SK-N-SH treated with all-trans-retinoic acid at 6 μM for 48 hours (cell line): Measurements from ENCODE around the gene DHCR7.

Experiments used
- ATAC-seq: fragments of 200-7000 bp; cut with Tn5 transposase; 3 replicates; pipeline ENCODE4 v1.9.1; 2020; ENCODE audit warnings: mild to moderate bottlenecking, moderate library complexity
- ARNTL ChIP-seq: fragments of 450-650 bp; formaldehyde crosslinking; IDR thresholded peaks from 2 replicates; pipeline ENCODE4 v1.5.0; 2020; ENCODE audit warnings: low read depth, mild to moderate bottlenecking, moderate library complexity, borderline replicate concordance
- BACH2 ChIP-seq: fragments of 250-450 bp; sonication (Bioruptor Pico); IDR thresholded peaks from 2 replicates; pipeline ENCODE4 v1.9.0; 2021; ENCODE audit warnings: mild to moderate bottlenecking, borderline replicate concordance
- CREB5 ChIP-seq: fragments of 250-450 bp; sonication (Bioruptor Pico); IDR thresholded peaks from 2 replicates; pipeline ENCODE4 v1.5.1; 2020; ENCODE audit warnings: low read depth, mild to moderate bottlenecking, moderate library complexity
- CSDC2 ChIP-seq: fragments of 250-450 bp; sonication (Bioruptor Pico); IDR thresholded peaks from 2 replicates; pipeline ENCODE4 v1.5.0; 2020; ENCODE audit warnings: mild to moderate bottlenecking, moderate library complexity
- ESRRG ChIP-seq: fragments of 250-450 bp; sonication (Bioruptor Pico); IDR thresholded peaks from 2 replicates; pipeline ENCODE4 v1.6.1; 2021; ENCODE audit warnings: mild to moderate bottlenecking
- GLIS3 ChIP-seq: fragments of 250-450 bp; sonication (Bioruptor Pico); IDR thresholded peaks from 2 replicates; pipeline ENCODE4 v1.5.0; 2020; ENCODE audit warnings: mild to moderate bottlenecking, moderate library complexity
- ISL1 ChIP-seq: fragments of 250-450 bp; sonication (Bioruptor Pico); IDR thresholded peaks from 2 replicates; pipeline ENCODE4 v2.1.2; 2022; ENCODE audit warnings: mild to moderate bottlenecking, moderate library complexity
- OSR1 ChIP-seq: fragments of 250-450 bp; sonication (Bioruptor Pico); IDR thresholded peaks from 2 replicates; pipeline ENCODE4 v1.8.0; 2022; ENCODE audit warnings: moderate library complexity, mild to moderate bottlenecking, inconsistent platforms
- POU6F1 ChIP-seq: fragments of 250-450 bp; sonication (Bioruptor Pico); IDR thresholded peaks from 2 replicates; pipeline ENCODE4 v1.8.0; 2021; ENCODE audit warnings: low read depth, mild to moderate bottlenecking, moderate library complexity, borderline replicate concordance
- PPARA ChIP-seq: fragments of 250-450 bp; sonication (Bioruptor Pico); IDR thresholded peaks from 2 replicates; pipeline ENCODE4 v1.5.0; 2020; ENCODE audit warnings: mild to moderate bottlenecking, borderline replicate concordance
- RARB ChIP-seq: fragments of 250-450 bp; sonication (Bioruptor Pico); IDR thresholded peaks from 2 replicates; pipeline ENCODE4 v1.8.0; 2021; ENCODE audit warnings: mild to moderate bottlenecking, moderate library complexity
- SNAI2 ChIP-seq: fragments of 250-450 bp; sonication (Bioruptor Pico); IDR thresholded peaks from 2 replicates; pipeline ENCODE4 v1.5.0; 2020; ENCODE audit warnings: mild to moderate bottlenecking, moderate library complexity
- TCF4 ChIP-seq: fragments of 250-450 bp; sonication (Bioruptor Pico); IDR thresholded peaks from 2 replicates; pipeline ENCODE4 v1.8.0; 2021; ENCODE audit warnings: mild to moderate bottlenecking, moderate library complexity, borderline replicate concordance
- TOX ChIP-seq: fragments of 250-450 bp; sonication (Bioruptor Pico); IDR thresholded peaks from 2 replicates; pipeline ENCODE4 v1.8.0; 2021; ENCODE audit warnings: mild to moderate bottlenecking, moderate library complexity, borderline replicate concordance
- ZC3H10 ChIP-seq: fragments of 250-450 bp; sonication (Bioruptor Pico); IDR thresholded peaks from 2 replicates; pipeline ENCODE4 v1.5.1; 2021; ENCODE audit warnings: mild to moderate bottlenecking, moderate library complexity
- ZFP3 ChIP-seq: fragments of 250-450 bp; sonication (Bioruptor Pico); IDR thresholded peaks from 2 replicates; pipeline ENCODE4 v1.5.0; 2020; ENCODE audit warnings: mild to moderate bottlenecking, moderate library complexity
- ZFP30 ChIP-seq: fragments of 450-650 bp; formaldehyde crosslinking; IDR thresholded peaks from 2 replicates; pipeline ENCODE4 v1.5.0; 2022; ENCODE audit warnings: mild to moderate bottlenecking, moderate library complexity
- ZNF8 ChIP-seq: fragments of 450-650 bp; formaldehyde crosslinking; IDR thresholded peaks from 2 replicates; pipeline ENCODE4 v1.5.0; 2020; ENCODE audit warnings: mild to moderate bottlenecking, moderate library complexity
- TF ChIP-seq, protein P1 (sequence below): fragments of 250-450 bp; sonication (Bioruptor Pico); IDR thresholded peaks from 2 replicates; pipeline ENCODE4 v1.5.0; 2020; ENCODE audit warnings: mild to moderate bottlenecking, moderate library complexity
- TF ChIP-seq, protein P2 (sequence below): fragments of 250-450 bp; sonication (Bioruptor Pico); IDR thresholded peaks from 2 replicates; pipeline ENCODE4 v1.8.0; 2020; ENCODE audit warnings: mild to moderate bottlenecking, moderate library complexity, borderline replicate concordance
- TF ChIP-seq, protein P3 (sequence below): fragments of 250-450 bp; sonication (Bioruptor Pico); IDR thresholded peaks from 2 replicates; pipeline ENCODE4 v1.5.1; 2021; ENCODE audit warnings: mild to moderate bottlenecking, moderate library complexity

DHCR7 gene

GRCh38 chr11:71388637-71389235 lies 59.5 kb downstream of the DHCR7 start:
- no peak for ATAC-seq
- TF ChIP-seq TOX (no peak), ZFP30 (CRISPR knock-in tag) (no peak), CREB5 (CRISPR knock-in tag) (no peak), ZC3H10 (no peak), ISL1 (CRISPR knock-in tag) (no peak), ARNTL (CRISPR knock-in tag) (no peak), RARB (CRISPR knock-in tag) (no peak), POU6F1 (no peak), CSDC2 (CRISPR knock-in tag) (no peak), BACH2 (CRISPR knock-in tag) (no peak), ZFP3 (no peak), OSR1 (CRISPR knock-in tag) (no peak), TCF4 (CRISPR knock-in tag) (no peak)
- TF ChIP-seq, protein P1, sequence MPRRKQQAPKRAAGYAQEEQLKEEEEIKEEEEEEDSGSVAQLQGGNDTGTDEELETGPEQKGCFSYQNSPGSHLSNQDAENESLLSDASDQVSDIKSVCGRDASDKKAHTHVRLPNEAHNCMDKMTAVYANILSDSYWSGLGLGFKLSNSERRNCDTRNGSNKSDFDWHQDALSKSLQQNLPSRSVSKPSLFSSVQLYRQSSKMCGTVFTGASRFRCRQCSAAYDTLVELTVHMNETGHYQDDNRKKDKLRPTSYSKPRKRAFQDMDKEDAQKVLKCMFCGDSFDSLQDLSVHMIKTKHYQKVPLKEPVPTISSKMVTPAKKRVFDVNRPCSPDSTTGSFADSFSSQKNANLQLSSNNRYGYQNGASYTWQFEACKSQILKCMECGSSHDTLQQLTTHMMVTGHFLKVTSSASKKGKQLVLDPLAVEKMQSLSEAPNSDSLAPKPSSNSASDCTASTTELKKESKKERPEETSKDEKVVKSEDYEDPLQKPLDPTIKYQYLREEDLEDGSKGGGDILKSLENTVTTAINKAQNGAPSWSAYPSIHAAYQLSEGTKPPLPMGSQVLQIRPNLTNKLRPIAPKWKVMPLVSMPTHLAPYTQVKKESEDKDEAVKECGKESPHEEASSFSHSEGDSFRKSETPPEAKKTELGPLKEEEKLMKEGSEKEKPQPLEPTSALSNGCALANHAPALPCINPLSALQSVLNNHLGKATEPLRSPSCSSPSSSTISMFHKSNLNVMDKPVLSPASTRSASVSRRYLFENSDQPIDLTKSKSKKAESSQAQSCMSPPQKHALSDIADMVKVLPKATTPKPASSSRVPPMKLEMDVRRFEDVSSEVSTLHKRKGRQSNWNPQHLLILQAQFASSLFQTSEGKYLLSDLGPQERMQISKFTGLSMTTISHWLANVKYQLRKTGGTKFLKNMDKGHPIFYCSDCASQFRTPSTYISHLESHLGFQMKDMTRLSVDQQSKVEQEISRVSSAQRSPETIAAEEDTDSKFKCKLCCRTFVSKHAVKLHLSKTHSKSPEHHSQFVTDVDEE (CRISPR knock-in tag) = no peak
- TF ChIP-seq, protein P2, sequence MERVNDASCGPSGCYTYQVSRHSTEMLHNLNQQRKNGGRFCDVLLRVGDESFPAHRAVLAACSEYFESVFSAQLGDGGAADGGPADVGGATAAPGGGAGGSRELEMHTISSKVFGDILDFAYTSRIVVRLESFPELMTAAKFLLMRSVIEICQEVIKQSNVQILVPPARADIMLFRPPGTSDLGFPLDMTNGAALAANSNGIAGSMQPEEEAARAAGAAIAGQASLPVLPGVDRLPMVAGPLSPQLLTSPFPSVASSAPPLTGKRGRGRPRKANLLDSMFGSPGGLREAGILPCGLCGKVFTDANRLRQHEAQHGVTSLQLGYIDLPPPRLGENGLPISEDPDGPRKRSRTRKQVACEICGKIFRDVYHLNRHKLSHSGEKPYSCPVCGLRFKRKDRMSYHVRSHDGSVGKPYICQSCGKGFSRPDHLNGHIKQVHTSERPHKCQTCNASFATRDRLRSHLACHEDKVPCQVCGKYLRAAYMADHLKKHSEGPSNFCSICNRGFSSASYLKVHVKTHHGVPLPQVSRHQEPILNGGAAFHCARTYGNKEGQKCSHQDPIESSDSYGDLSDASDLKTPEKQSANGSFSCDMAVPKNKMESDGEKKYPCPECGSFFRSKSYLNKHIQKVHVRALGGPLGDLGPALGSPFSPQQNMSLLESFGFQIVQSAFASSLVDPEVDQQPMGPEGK (CRISPR knock-in tag) = no peak

GRCh38 chr11:71387784-71388636 lies 60.2 kb downstream of the DHCR7 start:
- ATAC-seq = no peak
- TF ChIP-seq ZFP3 = no peak
- TF ChIP-seq GLIS3 (CRISPR knock-in tag) = no peak
- TF ChIP-seq, protein P3, sequence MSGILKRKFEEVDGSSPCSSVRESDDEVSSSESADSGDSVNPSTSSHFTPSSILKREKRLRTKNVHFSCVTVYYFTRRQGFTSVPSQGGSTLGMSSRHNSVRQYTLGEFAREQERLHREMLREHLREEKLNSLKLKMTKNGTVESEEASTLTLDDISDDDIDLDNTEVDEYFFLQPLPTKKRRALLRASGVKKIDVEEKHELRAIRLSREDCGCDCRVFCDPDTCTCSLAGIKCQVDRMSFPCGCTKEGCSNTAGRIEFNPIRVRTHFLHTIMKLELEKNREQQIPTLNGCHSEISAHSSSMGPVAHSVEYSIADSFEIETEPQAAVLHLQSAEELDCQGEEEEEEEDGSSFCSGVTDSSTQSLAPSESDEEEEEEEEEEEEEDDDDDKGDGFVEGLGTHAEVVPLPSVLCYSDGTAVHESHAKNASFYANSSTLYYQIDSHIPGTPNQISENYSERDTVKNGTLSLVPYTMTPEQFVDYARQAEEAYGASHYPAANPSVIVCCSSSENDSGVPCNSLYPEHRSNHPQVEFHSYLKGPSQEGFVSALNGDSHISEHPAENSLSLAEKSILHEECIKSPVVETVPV (CRISPR knock-in tag) = no peak
- TF ChIP-seq ISL1 (CRISPR knock-in tag) = no peak
- no peak for TF ChIP-seq CREB5 (CRISPR knock-in tag)
- no peak for TF ChIP-seq CSDC2 (CRISPR knock-in tag)
- no peak for TF ChIP-seq RARB (CRISPR knock-in tag)
- TF ChIP-seq ZFP30 (CRISPR knock-in tag) = no peak
- no peak for TF ChIP-seq PPARA (CRISPR knock-in tag)
- TF ChIP-seq ZNF8 (CRISPR knock-in tag) = no peak
- TF ChIP-seq TCF4 (CRISPR knock-in tag) = no peak
- TF ChIP-seq ESRRG (CRISPR knock-in tag) = no peak
- no peak for TF ChIP-seq SNAI2 (CRISPR knock-in tag)
- TF ChIP-seq, protein P2 (CRISPR knock-in tag) = no peak
- TF ChIP-seq ARNTL (CRISPR knock-in tag) = no peak
- no peak for TF ChIP-seq OSR1 (CRISPR knock-in tag)
- TF ChIP-seq, protein P1 (CRISPR knock-in tag) = no peak
- no peak for TF ChIP-seq BACH2 (CRISPR knock-in tag)
